ENCODE measurements around the gene ALKBH1.

DNA sequence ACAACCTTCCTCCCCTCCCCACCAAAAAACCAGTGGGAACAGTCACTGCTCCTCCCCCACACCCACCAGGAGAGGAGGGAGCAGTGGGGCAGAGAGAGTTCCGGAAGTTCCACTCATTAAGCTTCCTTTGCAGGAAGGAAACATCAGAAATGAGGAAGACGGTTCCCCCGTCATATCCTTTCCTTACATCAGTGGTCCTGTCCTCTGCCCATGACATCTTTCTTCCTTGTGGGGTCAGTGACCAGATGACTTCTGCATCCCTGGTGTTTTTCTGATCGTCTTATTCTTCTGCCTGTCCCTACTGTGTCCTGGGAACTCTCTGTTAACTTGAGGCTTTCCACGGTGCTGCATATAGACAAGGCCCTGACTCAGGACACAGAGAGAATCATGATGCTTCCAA is 50.5 kb downstream of the ALKBH1 start:
- TF ChIP-seq FOXM1 (IDR thresholded peaks at IDR 0.05; ENCODE audit: borderline replicate concordance, low read depth) (no peak), CREB1 (IDR thresholded peaks at IDR 0.05; ENCODE audit: low read depth) (no peak)
- TF ChIP-seq, protein P1, sequence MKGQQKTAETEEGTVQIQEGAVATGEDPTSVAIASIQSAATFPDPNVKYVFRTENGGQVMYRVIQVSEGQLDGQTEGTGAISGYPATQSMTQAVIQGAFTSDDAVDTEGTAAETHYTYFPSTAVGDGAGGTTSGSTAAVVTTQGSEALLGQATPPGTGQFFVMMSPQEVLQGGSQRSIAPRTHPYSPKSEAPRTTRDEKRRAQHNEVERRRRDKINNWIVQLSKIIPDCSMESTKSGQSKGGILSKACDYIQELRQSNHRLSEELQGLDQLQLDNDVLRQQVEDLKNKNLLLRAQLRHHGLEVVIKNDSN (IDR thresholded peaks at IDR 0.05), result no peak
